SK-N-SH treated with all-trans-retinoic acid at 6 μM for 48 hours (cell line): ENCODE measurements around the gene MYO18A.

Experiments used
- ATAC-seq: fragments of 200-7000 bp; cut with Tn5 transposase; 3 replicates; pipeline ENCODE4 v1.9.1; 2020; ENCODE audit warnings: mild to moderate bottlenecking, moderate library complexity
- ARNTL ChIP-seq: fragments of 450-650 bp; formaldehyde crosslinking; IDR thresholded peaks from 2 replicates; pipeline ENCODE4 v1.5.0; 2020; ENCODE audit warnings: low read depth, mild to moderate bottlenecking, moderate library complexity, borderline replicate concordance
- BACH2 ChIP-seq: fragments of 250-450 bp; sonication (Bioruptor Pico); IDR thresholded peaks from 2 replicates; pipeline ENCODE4 v1.9.0; 2021; ENCODE audit warnings: mild to moderate bottlenecking, borderline replicate concordance
- CSDC2 ChIP-seq: fragments of 250-450 bp; sonication (Bioruptor Pico); IDR thresholded peaks from 2 replicates; pipeline ENCODE4 v1.5.0; 2020; ENCODE audit warnings: mild to moderate bottlenecking, moderate library complexity
- ESRRG ChIP-seq: fragments of 250-450 bp; sonication (Bioruptor Pico); IDR thresholded peaks from 2 replicates; pipeline ENCODE4 v1.6.1; 2021; ENCODE audit warnings: mild to moderate bottlenecking
- GLIS3 ChIP-seq: fragments of 250-450 bp; sonication (Bioruptor Pico); IDR thresholded peaks from 2 replicates; pipeline ENCODE4 v1.5.0; 2020; ENCODE audit warnings: mild to moderate bottlenecking, moderate library complexity
- ISL1 ChIP-seq: fragments of 250-450 bp; sonication (Bioruptor Pico); IDR thresholded peaks from 2 replicates; pipeline ENCODE4 v2.1.2; 2022; ENCODE audit warnings: mild to moderate bottlenecking, moderate library complexity
- OSR1 ChIP-seq: fragments of 250-450 bp; sonication (Bioruptor Pico); IDR thresholded peaks from 2 replicates; pipeline ENCODE4 v1.8.0; 2022; ENCODE audit warnings: moderate library complexity, mild to moderate bottlenecking, inconsistent platforms
- PPARA ChIP-seq: fragments of 250-450 bp; sonication (Bioruptor Pico); IDR thresholded peaks from 2 replicates; pipeline ENCODE4 v1.5.0; 2020; ENCODE audit warnings: mild to moderate bottlenecking, borderline replicate concordance
- RARB ChIP-seq: fragments of 250-450 bp; sonication (Bioruptor Pico); IDR thresholded peaks from 2 replicates; pipeline ENCODE4 v1.8.0; 2021; ENCODE audit warnings: mild to moderate bottlenecking, moderate library complexity
- SNAI2 ChIP-seq: fragments of 250-450 bp; sonication (Bioruptor Pico); IDR thresholded peaks from 2 replicates; pipeline ENCODE4 v1.5.0; 2020; ENCODE audit warnings: mild to moderate bottlenecking, moderate library complexity
- TCF4 ChIP-seq: fragments of 250-450 bp; sonication (Bioruptor Pico); IDR thresholded peaks from 2 replicates; pipeline ENCODE4 v1.8.0; 2021; ENCODE audit warnings: mild to moderate bottlenecking, moderate library complexity, borderline replicate concordance
- TOX ChIP-seq: fragments of 250-450 bp; sonication (Bioruptor Pico); IDR thresholded peaks from 2 replicates; pipeline ENCODE4 v1.8.0; 2021; ENCODE audit warnings: mild to moderate bottlenecking, moderate library complexity, borderline replicate concordance
- ZC3H10 ChIP-seq: fragments of 250-450 bp; sonication (Bioruptor Pico); IDR thresholded peaks from 2 replicates; pipeline ENCODE4 v1.5.1; 2021; ENCODE audit warnings: mild to moderate bottlenecking, moderate library complexity
- ZFP3 ChIP-seq: fragments of 250-450 bp; sonication (Bioruptor Pico); IDR thresholded peaks from 2 replicates; pipeline ENCODE4 v1.5.0; 2020; ENCODE audit warnings: mild to moderate bottlenecking, moderate library complexity
- ZFP30 ChIP-seq: fragments of 450-650 bp; formaldehyde crosslinking; IDR thresholded peaks from 2 replicates; pipeline ENCODE4 v1.5.0; 2022; ENCODE audit warnings: mild to moderate bottlenecking, moderate library complexity
- ZNF565 ChIP-seq: fragments of 450-650 bp; formaldehyde crosslinking; conservative IDR thresholded peaks from 2 replicates; pipeline ENCODE4 v1.5.0; 2020; ENCODE audit warnings: low read depth, mild to moderate bottlenecking, moderate library complexity
- ZNF70 ChIP-seq: fragments of 450-650 bp; formaldehyde crosslinking; IDR thresholded peaks from 2 replicates; pipeline ENCODE4 v1.5.0; 2020; ENCODE audit warnings: mild to moderate bottlenecking, moderate library complexity
- ZNF8 ChIP-seq: fragments of 450-650 bp; formaldehyde crosslinking; IDR thresholded peaks from 2 replicates; pipeline ENCODE4 v1.5.0; 2020; ENCODE audit warnings: mild to moderate bottlenecking, moderate library complexity
- TF ChIP-seq, protein P1 (sequence below): fragments of 250-450 bp; sonication (Bioruptor Pico); IDR thresholded peaks from 2 replicates; pipeline ENCODE4 v1.5.0; 2020; ENCODE audit warnings: mild to moderate bottlenecking, moderate library complexity
- TF ChIP-seq, protein P2 (sequence below): fragments of 250-450 bp; sonication (Bioruptor Pico); IDR thresholded peaks from 2 replicates; pipeline ENCODE4 v1.5.1; 2021; ENCODE audit warnings: mild to moderate bottlenecking, moderate library complexity
- TF ChIP-seq, protein P3 (sequence below): fragments of 250-450 bp; sonication (Bioruptor Pico); IDR thresholded peaks from 2 replicates; pipeline ENCODE4 v1.8.0; 2020; ENCODE audit warnings: mild to moderate bottlenecking, moderate library complexity, borderline replicate concordance
- TF ChIP-seq, protein P4 (sequence below): fragments of 250-450 bp; sonication (Bioruptor Pico); IDR thresholded peaks from 2 replicates; pipeline ENCODE4 v1.8.0; 2021; ENCODE audit warnings: low read depth, mild to moderate bottlenecking, moderate library complexity, borderline replicate concordance
- TF ChIP-seq, protein P5 (sequence below): fragments of 250-450 bp; sonication (Bioruptor Pico); IDR thresholded peaks from 2 replicates; pipeline ENCODE4 v1.5.1; 2020; ENCODE audit warnings: low read depth, mild to moderate bottlenecking, moderate library complexity

Gene MYO18A

DNA sequence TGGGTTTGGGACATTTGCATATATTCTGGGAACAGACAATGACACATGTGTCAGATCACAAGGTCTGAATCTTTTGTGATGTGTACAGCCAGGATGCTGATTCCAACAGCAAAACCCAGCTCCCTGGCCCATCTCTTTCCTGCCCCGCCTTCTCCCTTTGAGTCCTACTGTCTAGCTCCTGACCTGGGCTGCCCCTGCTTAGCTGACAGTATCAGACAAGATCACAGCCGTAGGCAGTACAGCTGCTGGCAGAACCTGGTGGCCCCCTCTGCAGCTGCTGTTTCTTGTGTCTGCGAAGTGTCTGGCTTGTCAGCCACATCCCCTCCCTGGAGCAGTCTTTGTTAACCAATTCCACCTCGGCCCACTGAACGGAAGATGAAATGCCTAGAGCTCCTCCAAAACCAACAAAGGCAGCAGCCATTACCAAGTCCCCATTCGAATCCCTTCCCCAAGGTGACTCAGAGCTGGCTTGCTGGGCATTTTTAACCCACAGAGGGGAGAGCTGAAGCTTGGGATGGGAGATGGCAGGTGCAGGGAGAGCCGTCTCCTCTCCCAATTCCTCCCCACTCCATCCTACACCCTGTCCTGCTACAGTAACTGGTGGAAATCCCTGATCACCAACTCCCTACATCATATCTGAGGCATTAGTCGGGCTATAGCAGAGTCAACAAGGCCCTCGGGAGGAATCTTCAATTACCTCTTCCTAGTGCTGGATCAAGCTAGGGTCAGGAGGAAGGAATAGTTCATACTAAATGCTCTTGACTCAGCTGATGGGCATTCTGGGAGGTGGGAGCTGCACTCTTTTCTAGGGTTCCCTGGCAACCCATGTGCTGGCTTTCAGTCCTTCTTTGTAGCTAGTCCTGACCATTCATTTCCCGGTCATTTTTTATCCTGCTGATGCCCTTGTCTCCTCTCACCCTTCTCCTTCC, 131.5 kb downstream of the MYO18A start:
- ATAC-seq = peak; percentile 82

DNA sequence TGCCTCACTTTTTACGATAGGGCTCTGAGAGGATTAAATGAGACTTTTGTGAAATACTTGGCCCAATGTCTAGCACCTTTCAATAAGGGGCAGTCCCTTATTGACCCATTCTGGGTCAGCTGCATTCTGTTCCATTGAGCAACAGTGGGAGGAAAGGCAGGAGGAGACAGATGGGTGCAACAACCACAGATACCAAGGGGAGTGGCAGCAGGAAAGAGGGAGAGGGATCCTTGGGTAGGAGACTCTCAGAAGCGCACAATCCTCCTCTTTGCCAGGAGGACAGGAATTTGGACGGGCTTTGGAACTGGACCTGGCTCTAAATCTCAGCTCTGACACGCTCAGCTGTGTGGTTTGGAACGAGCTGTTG, 133.7 kb downstream of the MYO18A start:
- no peak for ATAC-seq
- TF ChIP-seq OSR1 (CRISPR knock-in tag) (no peak), PPARA (CRISPR knock-in tag) (no peak), ISL1 (no peak)
- TF ChIP-seq, protein P1, sequence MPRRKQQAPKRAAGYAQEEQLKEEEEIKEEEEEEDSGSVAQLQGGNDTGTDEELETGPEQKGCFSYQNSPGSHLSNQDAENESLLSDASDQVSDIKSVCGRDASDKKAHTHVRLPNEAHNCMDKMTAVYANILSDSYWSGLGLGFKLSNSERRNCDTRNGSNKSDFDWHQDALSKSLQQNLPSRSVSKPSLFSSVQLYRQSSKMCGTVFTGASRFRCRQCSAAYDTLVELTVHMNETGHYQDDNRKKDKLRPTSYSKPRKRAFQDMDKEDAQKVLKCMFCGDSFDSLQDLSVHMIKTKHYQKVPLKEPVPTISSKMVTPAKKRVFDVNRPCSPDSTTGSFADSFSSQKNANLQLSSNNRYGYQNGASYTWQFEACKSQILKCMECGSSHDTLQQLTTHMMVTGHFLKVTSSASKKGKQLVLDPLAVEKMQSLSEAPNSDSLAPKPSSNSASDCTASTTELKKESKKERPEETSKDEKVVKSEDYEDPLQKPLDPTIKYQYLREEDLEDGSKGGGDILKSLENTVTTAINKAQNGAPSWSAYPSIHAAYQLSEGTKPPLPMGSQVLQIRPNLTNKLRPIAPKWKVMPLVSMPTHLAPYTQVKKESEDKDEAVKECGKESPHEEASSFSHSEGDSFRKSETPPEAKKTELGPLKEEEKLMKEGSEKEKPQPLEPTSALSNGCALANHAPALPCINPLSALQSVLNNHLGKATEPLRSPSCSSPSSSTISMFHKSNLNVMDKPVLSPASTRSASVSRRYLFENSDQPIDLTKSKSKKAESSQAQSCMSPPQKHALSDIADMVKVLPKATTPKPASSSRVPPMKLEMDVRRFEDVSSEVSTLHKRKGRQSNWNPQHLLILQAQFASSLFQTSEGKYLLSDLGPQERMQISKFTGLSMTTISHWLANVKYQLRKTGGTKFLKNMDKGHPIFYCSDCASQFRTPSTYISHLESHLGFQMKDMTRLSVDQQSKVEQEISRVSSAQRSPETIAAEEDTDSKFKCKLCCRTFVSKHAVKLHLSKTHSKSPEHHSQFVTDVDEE = no peak
- TF ChIP-seq, protein P2, sequence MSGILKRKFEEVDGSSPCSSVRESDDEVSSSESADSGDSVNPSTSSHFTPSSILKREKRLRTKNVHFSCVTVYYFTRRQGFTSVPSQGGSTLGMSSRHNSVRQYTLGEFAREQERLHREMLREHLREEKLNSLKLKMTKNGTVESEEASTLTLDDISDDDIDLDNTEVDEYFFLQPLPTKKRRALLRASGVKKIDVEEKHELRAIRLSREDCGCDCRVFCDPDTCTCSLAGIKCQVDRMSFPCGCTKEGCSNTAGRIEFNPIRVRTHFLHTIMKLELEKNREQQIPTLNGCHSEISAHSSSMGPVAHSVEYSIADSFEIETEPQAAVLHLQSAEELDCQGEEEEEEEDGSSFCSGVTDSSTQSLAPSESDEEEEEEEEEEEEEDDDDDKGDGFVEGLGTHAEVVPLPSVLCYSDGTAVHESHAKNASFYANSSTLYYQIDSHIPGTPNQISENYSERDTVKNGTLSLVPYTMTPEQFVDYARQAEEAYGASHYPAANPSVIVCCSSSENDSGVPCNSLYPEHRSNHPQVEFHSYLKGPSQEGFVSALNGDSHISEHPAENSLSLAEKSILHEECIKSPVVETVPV (CRISPR knock-in tag) = no peak
- TF ChIP-seq, protein P3, sequence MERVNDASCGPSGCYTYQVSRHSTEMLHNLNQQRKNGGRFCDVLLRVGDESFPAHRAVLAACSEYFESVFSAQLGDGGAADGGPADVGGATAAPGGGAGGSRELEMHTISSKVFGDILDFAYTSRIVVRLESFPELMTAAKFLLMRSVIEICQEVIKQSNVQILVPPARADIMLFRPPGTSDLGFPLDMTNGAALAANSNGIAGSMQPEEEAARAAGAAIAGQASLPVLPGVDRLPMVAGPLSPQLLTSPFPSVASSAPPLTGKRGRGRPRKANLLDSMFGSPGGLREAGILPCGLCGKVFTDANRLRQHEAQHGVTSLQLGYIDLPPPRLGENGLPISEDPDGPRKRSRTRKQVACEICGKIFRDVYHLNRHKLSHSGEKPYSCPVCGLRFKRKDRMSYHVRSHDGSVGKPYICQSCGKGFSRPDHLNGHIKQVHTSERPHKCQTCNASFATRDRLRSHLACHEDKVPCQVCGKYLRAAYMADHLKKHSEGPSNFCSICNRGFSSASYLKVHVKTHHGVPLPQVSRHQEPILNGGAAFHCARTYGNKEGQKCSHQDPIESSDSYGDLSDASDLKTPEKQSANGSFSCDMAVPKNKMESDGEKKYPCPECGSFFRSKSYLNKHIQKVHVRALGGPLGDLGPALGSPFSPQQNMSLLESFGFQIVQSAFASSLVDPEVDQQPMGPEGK = no peak

More for the DNA sequence above, 131.5 kb downstream of the MYO18A start:
- TF ChIP-seq, protein P2 (CRISPR knock-in tag) = no peak
- TF ChIP-seq ZFP30 (CRISPR knock-in tag) (no peak), OSR1 (CRISPR knock-in tag) (no peak), TOX (CRISPR knock-in tag) (no peak), TCF4 (CRISPR knock-in tag) (peak; percentile 99), ARNTL (CRISPR knock-in tag) (no peak), ISL1 (no peak), BACH2 (CRISPR knock-in tag) (no peak), ZC3H10 (CRISPR knock-in tag) (no peak), RARB (no peak), CSDC2 (CRISPR knock-in tag) (no peak), ZNF70 (CRISPR knock-in tag) (peak; percentile 95), ZFP3 (CRISPR knock-in tag) (no peak), ESRRG (0 out of 2 replicates have a peak, but pooled peaks have one; percentile 42), SNAI2 (CRISPR knock-in tag) (no peak), ZNF8 (CRISPR knock-in tag) (no peak), ZNF565 (no peak), GLIS3 (CRISPR knock-in tag) (peak; percentile 38; the same call in 1 of the 2 replicates), PPARA (CRISPR knock-in tag) (0 out of 2 replicates have a peak, but pooled peaks have one; percentile 31)
- TF ChIP-seq, protein P4, sequence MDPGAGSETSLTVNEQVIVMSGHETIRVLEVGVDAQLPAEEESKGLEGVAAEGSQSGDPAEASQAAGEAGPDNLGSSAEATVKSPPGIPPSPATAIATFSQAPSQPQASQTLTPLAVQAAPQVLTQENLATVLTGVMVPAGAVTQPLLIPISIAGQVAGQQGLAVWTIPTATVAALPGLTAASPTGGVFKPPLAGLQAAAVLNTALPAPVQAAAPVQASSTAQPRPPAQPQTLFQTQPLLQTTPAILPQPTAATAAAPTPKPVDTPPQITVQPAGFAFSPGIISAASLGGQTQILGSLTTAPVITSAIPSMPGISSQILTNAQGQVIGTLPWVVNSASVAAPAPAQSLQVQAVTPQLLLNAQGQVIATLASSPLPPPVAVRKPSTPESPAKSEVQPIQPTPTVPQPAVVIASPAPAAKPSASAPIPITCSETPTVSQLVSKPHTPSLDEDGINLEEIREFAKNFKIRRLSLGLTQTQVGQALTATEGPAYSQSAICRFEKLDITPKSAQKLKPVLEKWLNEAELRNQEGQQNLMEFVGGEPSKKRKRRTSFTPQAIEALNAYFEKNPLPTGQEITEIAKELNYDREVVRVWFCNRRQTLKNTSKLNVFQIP (CRISPR knock-in tag) = no peak
- TF ChIP-seq, protein P3 = no peak
- TF ChIP-seq, protein P5, sequence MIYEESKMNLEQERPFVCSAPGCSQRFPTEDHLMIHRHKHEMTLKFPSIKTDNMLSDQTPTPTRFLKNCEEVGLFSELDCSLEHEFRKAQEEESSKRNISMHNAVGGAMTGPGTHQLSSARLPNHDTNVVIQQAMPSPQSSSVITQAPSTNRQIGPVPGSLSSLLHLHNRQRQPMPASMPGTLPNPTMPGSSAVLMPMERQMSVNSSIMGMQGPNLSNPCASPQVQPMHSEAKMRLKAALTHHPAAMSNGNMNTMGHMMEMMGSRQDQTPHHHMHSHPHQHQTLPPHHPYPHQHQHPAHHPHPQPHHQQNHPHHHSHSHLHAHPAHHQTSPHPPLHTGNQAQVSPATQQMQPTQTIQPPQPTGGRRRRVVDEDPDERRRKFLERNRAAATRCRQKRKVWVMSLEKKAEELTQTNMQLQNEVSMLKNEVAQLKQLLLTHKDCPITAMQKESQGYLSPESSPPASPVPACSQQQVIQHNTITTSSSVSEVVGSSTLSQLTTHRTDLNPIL (CRISPR knock-in tag) = no peak
- TF ChIP-seq, protein P1 = peak; percentile 99
